Superior temporal gyrus (tissue), 1 donor: Measurements from ENCODE around the gene SEPTIN10.
"Not testable (repeated sequence)": the region's sequence is repeated elsewhere in the genome, so short reads cannot be mapped to it uniquely, and the experiment has no call there.

Source experiments
- DNase-seq: peaks from one replicate; pipeline ENCODE4 v3.0.0-alpha.2; 2016; ENCODE audit errors: extremely low spot score

Gene SEPTIN10

GRCh38 chr2:109545828-109546713 is 67.7 kb downstream of the SEPTIN10 start:
- DNase-seq, result peak; percentile 86

GRCh38 chr2:109542384-109542783 is 71.4 kb downstream of the SEPTIN10 start:
- DNase-seq, result no peak

GRCh38 chr2:109538546-109538945 is 75.2 kb downstream of the SEPTIN10 start:
- DNase-seq, result no peak

GRCh38 chr2:109537565-109538222 is 76.1 kb downstream of the SEPTIN10 start:
- no peak for DNase-seq

GRCh38 chr2:109536556-109536955 is 77.2 kb downstream of the SEPTIN10 start:
- DNase-seq, result not testable (repeated sequence)

GRCh38 chr2:109535217-109535946 is 78.4 kb downstream of the SEPTIN10 start:
- DNase-seq, result no peak

GRCh38 chr2:109533823-109534222 is 79.9 kb downstream of the SEPTIN10 start:
- DNase-seq, result no peak

GRCh38 chr2:109532728-109533076 is 81.1 kb downstream of the SEPTIN10 start:
- no peak for DNase-seq

- no peak for DNase-seq
Observed at GRCh38 chr2:109531896-109532727, 81.7 kb downstream of the SEPTIN10 start.

GRCh38 chr2:109531221-109531620 is 82.5 kb downstream of the SEPTIN10 start:
- DNase-seq, result no peak

GRCh38 chr2:109530712-109531111 is 83.1 kb downstream of the SEPTIN10 start:
- no peak for DNase-seq

- no peak for DNase-seq
Observed at GRCh38 chr2:109529532-109530449, 84.0 kb downstream of the SEPTIN10 start.

GRCh38 chr2:109528811-109529501 is 84.8 kb downstream of the SEPTIN10 start:
- no peak for DNase-seq

GRCh38 chr2:109527846-109528705 is 85.7 kb downstream of the SEPTIN10 start:
- DNase-seq, result no peak

- DNase-seq, result no peak
Observed at GRCh38 chr2:109527079-109527478, 86.7 kb downstream of the SEPTIN10 start.

GRCh38 chr2:109526442-109526970 is 87.3 kb downstream of the SEPTIN10 start:
- no peak for DNase-seq

- no peak for DNase-seq
Observed at GRCh38 chr2:109525836-109526235, 87.9 kb downstream of the SEPTIN10 start.

GRCh38 chr2:109523536-109524361 is 90.0 kb downstream of the SEPTIN10 start:
- no peak for DNase-seq
